Prostate gland (tissue), 2 donors: ENCODE data around the gene FOXP3. TPM values are rescaled to one million over a fixed set of nuclear protein-coding genes. Genes with fewer than 3 reads are reported as not detected.

Experiments used
- DNase-seq: peaks from one replicate; pipeline ENCODE4 v3.0.0-alpha.2; 2019; ENCODE audit warnings: low spot score
- H3K27ac ChIP-seq, 2 donors: fragments of 200-600 bp; sonication (generic); 2 replicates each; pipeline ENCODE4 v1.5.1; 2017 to 2019
- H3K27me3 ChIP-seq: fragments of 200-600 bp; sonication (generic); replicated peaks from 2 replicates; pipeline ENCODE4 v1.5.1; 2019; ENCODE audit not compliant: insufficient read depth
- H3K36me3 ChIP-seq, 2 donors: fragments of 200-600 bp; sonication (generic); 1 replicate in 1 of 2; 2 replicates in 1 of 2; pipeline versions ENCODE4 v1.5.1 to v1.8.1; 2017 to 2019
- H3K4me1 ChIP-seq: fragments of 200-600 bp; sonication (generic); replicated peaks from 2 replicates; pipeline ENCODE4 v1.5.1; 2019
- H3K4me3 ChIP-seq, 2 donors: fragments of 200-600 bp; sonication (generic); 2 replicates each; pipeline ENCODE4 v1.5.1; 2017 to 2019
- H3K9me3 ChIP-seq: fragments of 200-600 bp; sonication (generic); 2 replicates; pipeline ENCODE4 v1.5.1; 2017
- POLR2A ChIP-seq: fragments of 450-650 bp; IDR thresholded peaks from one replicate; pipeline ENCODE4 v1.6.1; 2016; ENCODE audit warnings: antibody characterized with exemption, mild to moderate bottlenecking
- POLR2AphosphoS5 ChIP-seq: sonication (generic); formaldehyde crosslinking; IDR thresholded peaks from one replicate; pipeline ENCODE4 v1.6.1; 2017; ENCODE audit warnings: antibody characterized with exemption
- WGBS: methylation state at CpG from one replicate; pipeline ENCODE4 v1.1.5; 2018; 5-methylcytosine and 5-hydroxymethylcytosine counted together
- intact Hi-C: fragments of 100-400 bp; cut with DNase I; formaldehyde crosslinking; loops from one replicate; pipeline ENCODE4 v1.14.2; 2022
- total RNA-seq, 2 donors: library from RNA; depleted of rRNA; stranded (reverse); fragments of >200 nt; gene quantifications; one replicate each; pipeline ENCODE4 v1.1.0, GENCODE V29; 2016
- TF ChIP-seq, protein P1 (sequence below), 4 experiments: fragments of 200-600 bp in 2 of 4; fragments of 450-650 bp in 2 of 4; sonication (generic) in 2 of 4; IDR thresholded peaks; 1 replicate in 3 of 4; 2 replicates in 1 of 4; pipeline ENCODE4 v1.5.1; 2016 to 2019; ENCODE audit warnings: antibody characterized with exemption in 4 of 4, mild to moderate bottlenecking in 2 of 4, moderate library complexity in 2 of 4

The FOXP3 gene
- total RNA-seq, 2 donors from 2014 or later: 0.36 to 1.4 TPM

DNA sequence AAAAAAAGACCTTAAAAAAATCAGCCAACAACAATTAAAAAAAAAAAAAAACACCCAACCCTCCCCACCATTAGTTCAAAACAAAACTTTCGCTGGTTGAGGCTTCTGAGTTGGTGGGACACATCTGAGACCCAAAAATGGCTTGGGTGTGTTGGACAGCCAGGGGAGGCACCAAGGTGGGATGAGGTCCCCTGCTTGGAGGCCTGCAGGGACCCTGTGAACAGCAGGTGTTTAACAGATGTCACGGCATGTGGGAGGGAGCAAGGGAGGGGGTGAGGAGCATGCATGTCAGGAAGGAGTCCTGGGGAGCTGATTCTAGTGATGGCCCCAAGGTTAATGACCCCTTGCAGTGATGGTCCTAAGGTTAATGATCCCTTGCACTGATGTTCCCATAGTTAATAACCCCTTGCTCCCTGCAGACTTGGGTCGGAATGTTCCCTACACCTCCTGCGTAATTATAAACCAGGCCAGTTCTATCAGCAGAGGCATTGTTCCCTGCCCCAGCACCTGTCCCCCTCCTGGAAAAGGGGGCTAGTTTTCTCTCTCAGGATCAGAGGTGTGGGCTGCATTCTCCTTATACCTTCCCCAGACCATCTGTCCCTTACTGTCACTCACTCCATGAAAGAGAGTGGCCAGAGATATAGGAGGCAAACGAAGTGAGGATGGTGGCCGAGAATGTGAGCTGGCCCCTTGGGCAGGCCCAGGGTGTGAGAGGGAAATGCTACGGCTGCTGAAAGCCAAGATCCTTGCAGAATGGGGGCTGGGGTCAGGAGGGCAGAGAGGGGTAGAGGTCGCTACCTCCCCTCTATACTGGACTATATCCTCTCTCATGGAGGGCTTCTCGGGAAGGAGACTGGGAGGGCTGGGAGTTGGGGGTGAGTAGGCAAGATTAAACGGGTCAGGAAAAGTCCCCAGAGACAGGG, 2.3 kb upstream of the FOXP3 start:
- Histone ChIP-seq H3K9me3 (no peaks in the 10 kb centered on the region), H3K4me3 (no peak overlapping the region), H3K4me1 (no peaks in the 10 kb centered on the region), H3K36me3 (no peaks in the 10 kb centered on the region), H3K27me3 (no peaks in the 10 kb centered on the region), H3K27ac (no peak overlapping the region)
- intact Hi-C loops: loop anchor here (10.0 kb wide), 1 partner anchor 72 kb away; no protein-coding TSS in a partner anchor
- WGBS: 70% methylated on average over 7 of the region's 10 CpGs
- no peak for DNase-seq
- TF ChIP-seq POLR2AphosphoS5 (no peak), POLR2A (no peak)
- TF ChIP-seq, protein P1, sequence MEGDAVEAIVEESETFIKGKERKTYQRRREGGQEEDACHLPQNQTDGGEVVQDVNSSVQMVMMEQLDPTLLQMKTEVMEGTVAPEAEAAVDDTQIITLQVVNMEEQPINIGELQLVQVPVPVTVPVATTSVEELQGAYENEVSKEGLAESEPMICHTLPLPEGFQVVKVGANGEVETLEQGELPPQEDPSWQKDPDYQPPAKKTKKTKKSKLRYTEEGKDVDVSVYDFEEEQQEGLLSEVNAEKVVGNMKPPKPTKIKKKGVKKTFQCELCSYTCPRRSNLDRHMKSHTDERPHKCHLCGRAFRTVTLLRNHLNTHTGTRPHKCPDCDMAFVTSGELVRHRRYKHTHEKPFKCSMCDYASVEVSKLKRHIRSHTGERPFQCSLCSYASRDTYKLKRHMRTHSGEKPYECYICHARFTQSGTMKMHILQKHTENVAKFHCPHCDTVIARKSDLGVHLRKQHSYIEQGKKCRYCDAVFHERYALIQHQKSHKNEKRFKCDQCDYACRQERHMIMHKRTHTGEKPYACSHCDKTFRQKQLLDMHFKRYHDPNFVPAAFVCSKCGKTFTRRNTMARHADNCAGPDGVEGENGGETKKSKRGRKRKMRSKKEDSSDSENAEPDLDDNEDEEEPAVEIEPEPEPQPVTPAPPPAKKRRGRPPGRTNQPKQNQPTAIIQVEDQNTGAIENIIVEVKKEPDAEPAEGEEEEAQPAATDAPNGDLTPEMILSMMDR (IDR thresholded peaks at IDR 0.05): no peak

DNA sequence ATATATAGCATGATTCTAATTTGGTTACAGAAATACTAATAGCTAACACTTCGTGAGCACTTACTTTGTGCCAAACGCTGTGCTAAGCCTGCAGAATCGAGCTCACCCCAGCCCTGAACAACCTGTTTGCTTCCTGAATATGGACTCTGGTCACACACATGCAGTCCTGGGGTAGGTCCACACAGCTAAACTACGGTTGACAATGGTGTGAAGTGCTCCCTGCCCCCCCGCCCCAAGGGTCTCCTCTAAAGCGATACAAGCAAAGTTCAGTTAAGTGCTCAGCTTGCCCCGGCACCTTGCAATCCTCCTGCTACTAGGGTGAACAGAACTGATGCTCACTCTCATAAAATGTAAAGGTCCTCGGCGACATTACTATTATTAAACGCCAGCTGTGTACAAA, 879 bp downstream of the FOXP3 start:
- Histone ChIP-seq H3K9me3 (no peaks in the 10 kb centered on the region), H3K4me3 (no peak overlapping the region), H3K27ac (no peak overlapping the region), H3K36me3 (no peaks in the 10 kb centered on the region), H3K4me1 (no peaks in the 10 kb centered on the region), H3K27me3 (no peaks in the 10 kb centered on the region)
- intact Hi-C loops: loop anchor here (10.0 kb wide), 1 partner anchor 69 kb away; no protein-coding TSS in a partner anchor
- TF ChIP-seq, protein P1 (IDR thresholded peaks at IDR 0.05): no peak
- no peak for TF ChIP-seq POLR2A
- TF ChIP-seq POLR2AphosphoS5: no peak
- 74% methylated on average over 10 of the region's 10 CpGs for WGBS
- DNase-seq: no peak

DNA sequence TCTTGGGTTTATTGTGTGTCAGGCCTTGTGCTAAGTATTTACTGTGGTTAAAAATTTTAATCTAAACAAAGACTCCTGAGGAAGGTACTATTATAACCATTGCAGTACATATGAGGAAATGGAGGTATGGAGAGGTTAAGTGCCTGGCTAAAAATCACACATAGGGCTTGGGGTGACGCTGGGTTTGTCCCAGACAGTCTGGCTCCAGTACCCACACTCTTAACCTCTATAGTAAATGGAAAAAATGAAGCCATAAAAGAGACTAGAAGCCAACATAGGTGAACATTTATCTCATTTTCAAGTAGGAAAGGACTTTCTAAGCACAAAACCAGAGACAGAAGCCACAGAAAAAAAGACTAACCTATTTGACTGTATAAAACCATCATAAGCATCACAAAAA, 1.9 kb downstream of the FOXP3 start:
- intact Hi-C loops: loop anchor here (10.0 kb wide), 1 partner anchor 68 kb away; no protein-coding TSS in a partner anchor
- Histone ChIP-seq H3K4me3 (no peak overlapping the region), H3K36me3 (no peaks in the 10 kb centered on the region), H3K27ac (no peak overlapping the region), H3K9me3 (no peaks in the 10 kb centered on the region), H3K4me1 (no peaks in the 10 kb centered on the region), H3K27me3 (no peaks in the 10 kb centered on the region)
- 63% methylated on average over 1 of the region's 1 CpG for WGBS
- TF ChIP-seq POLR2AphosphoS5: no peak
- no peak for DNase-seq

DNA sequence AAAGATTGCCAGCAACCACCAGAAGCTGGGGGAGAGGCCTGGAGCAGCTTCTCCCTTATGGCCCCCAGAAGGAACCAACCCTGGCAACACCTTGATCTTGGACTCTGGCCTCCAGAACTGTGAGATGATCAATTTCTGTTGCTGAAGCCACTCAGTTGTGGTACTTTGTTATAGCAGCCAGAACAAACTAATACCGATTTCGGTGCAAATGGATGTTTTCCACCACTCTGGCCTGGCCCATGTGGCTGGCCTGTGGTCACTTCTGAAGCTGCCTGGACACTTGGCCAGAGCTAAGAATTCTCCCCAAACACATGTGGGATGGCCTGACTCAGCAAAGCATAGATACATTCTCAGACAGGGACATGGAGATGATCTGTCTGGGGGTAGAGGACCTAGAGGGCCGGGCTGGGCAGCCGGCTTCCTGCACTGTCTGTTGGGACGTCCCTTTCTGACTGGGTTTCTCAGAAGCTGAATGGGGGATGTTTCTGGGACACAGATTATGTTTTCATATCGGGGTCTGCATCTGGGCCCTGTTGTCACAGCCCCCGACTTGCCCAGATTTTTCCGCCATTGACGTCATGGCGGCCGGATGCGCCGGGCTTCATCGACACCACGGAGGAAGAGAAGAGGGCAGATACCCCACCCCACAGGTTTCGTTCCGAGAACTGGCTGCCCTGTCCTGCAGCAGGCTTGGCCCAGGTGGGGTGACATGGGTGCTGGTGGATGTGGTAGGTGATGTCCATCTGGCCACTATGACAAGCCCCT, 4.1 kb downstream of the FOXP3 start:
- Histone ChIP-seq H3K36me3 (no peaks in the 10 kb centered on the region), H3K4me3 (no peak overlapping the region), H3K27ac (no peak overlapping the region), H3K9me3 (no peaks in the 10 kb centered on the region), H3K27me3 (no peaks in the 10 kb centered on the region), H3K4me1 (no peaks in the 10 kb centered on the region)
- DNase-seq: no peak
- 96% methylated on average over 11 of the region's 17 CpGs for WGBS
- intact Hi-C loops: loop anchor here (10.0 kb wide), 1 partner anchor 66 kb away; no protein-coding TSS in a partner anchor
- TF ChIP-seq POLR2AphosphoS5 (no peak), POLR2A (no peak)
- TF ChIP-seq, protein P1 (IDR thresholded peaks at IDR 0.05): no peak

DNA sequence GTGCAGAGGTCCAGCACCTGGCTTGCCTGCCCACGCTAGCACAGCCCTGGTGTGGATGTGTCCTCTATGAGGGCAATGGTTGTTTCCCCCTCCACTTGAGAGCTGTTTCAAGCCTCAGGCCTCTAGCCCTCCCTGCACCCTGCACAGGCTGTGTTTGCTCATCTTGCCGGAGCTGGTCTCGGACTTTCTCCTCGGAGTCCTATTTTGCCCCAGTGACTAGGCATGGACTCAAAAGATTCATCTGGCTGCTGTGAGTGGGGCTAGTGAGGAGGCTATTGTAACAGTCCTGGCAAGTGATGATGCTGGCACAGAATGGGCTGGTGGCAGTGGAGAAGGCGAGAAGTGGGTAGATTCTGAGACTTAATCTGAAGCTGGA, 5.8 kb downstream of the FOXP3 start:
- DNase-seq: no peak
- H3K4me3 ChIP-seq: no peak overlapping the region
- H3K9me3 ChIP-seq: no peaks in the 10 kb centered on the region
- no peaks in the 10 kb centered on the region for H3K4me1 ChIP-seq
- H3K27ac ChIP-seq: no peak overlapping the region
- WGBS: 72% methylated on average over 2 of the region's 5 CpGs
- no peak for TF ChIP-seq POLR2A
- TF ChIP-seq, protein P1 (IDR thresholded peaks at IDR 0.05): no peak
- TF ChIP-seq POLR2AphosphoS5: no peak
- H3K36me3 ChIP-seq: no peaks in the 10 kb centered on the region
- H3K27me3 ChIP-seq: no peaks in the 10 kb centered on the region
- intact Hi-C loops: no loop called here
